Mesendoderm (in vitro differentiated cells): ENCODE results near the gene MYO7A.

ENCODE experiments used
- DNase-seq: peaks from one replicate; pipeline ENCODE4 v3.0.0; 2013
- H2AK5ac ChIP-seq: 2 replicates; pipeline ENCODE4 v1.6.1; 2013; ENCODE audit warnings: low read length, inconsistent platforms
- H2BK120ac ChIP-seq: 2 replicates; pipeline ENCODE4 v1.6.1; 2013; ENCODE audit warnings: low read depth, mild to moderate bottlenecking, low read length, moderate library complexity, mixed read lengths
- H2BK15ac ChIP-seq: replicated peaks from 2 replicates; pipeline ENCODE4 v1.6.1; 2013; ENCODE audit warnings: low read depth, mild to moderate bottlenecking, moderate library complexity
- H2BK5ac ChIP-seq: 2 replicates; pipeline ENCODE4 v1.6.1; 2013; ENCODE audit warnings: low read length, inconsistent platforms
- H3K18ac ChIP-seq: 2 replicates; pipeline ENCODE4 v1.6.1; 2013; ENCODE audit warnings: mild to moderate bottlenecking, low read length, mixed read lengths
- H3K23ac ChIP-seq: one replicate; pipeline ENCODE4 v1.6.1; 2013; ENCODE audit warnings: low read length
- H3K27ac ChIP-seq: 2 replicates; pipeline ENCODE4 v1.5.1; 2013; ENCODE audit warnings: low read depth, mild to moderate bottlenecking, inconsistent platforms, low read length, moderate library complexity
- H3K27me3 ChIP-seq: 2 replicates; pipeline ENCODE4 v1.6.1; 2013; ENCODE audit warnings: low read length, control low read depth, mild to moderate bottlenecking, inconsistent platforms; ENCODE audit not compliant: insufficient read depth, poor library complexity
- H3K36me3 ChIP-seq: 2 replicates; pipeline ENCODE4 v1.6.1; 2013; ENCODE audit warnings: low read length, inconsistent platforms; ENCODE audit not compliant: control insufficient read depth, insufficient read depth
- H3K4ac ChIP-seq: one replicate; pipeline ENCODE4 v1.6.1; 2013; ENCODE audit warnings: low read depth, mild to moderate bottlenecking, low read length, moderate library complexity
- H3K4me1 ChIP-seq: 2 replicates; pipeline ENCODE4 v1.6.1; 2013; ENCODE audit warnings: low read depth, low read length, inconsistent platforms; ENCODE audit not compliant: control insufficient read depth
- H3K4me2 ChIP-seq: 2 replicates; pipeline ENCODE4 v1.6.1; 2013; ENCODE audit warnings: low read length
- H3K4me3 ChIP-seq: 2 replicates; pipeline ENCODE4 v1.5.1; 2013; ENCODE audit warnings: mild to moderate bottlenecking, low read length
- H3K56ac ChIP-seq: one replicate; pipeline ENCODE4 v1.6.1; 2013; ENCODE audit warnings: low read length
- H3K79me1 ChIP-seq: 2 replicates; pipeline ENCODE4 v1.6.1; 2013; ENCODE audit warnings: low read length, inconsistent platforms
- H3K79me2 ChIP-seq: 2 replicates; pipeline ENCODE4 v1.6.1; 2013; ENCODE audit warnings: mild to moderate bottlenecking, low read length; ENCODE audit not compliant: control insufficient read depth, insufficient read depth
- H3K9ac ChIP-seq: 2 replicates; pipeline ENCODE4 v1.6.1; 2013; ENCODE audit warnings: low read length, inconsistent platforms
- H4K5ac ChIP-seq: one replicate; pipeline ENCODE4 v1.6.1; 2013; ENCODE audit warnings: low read length
- H4K8ac ChIP-seq: one replicate; pipeline ENCODE4 v1.6.1; 2013; ENCODE audit warnings: low read depth, mild to moderate bottlenecking, control low read depth, low read length, moderate library complexity
- WGBS: extraction: QIAGEN DNeasy Blood & Tissue Kit; methylation state at CpG from one replicate; pipeline ENCODE4 v1.1.7; 2013; ENCODE audit warnings: low lambda C conversion rate, missing lambda C conversion rate; ENCODE audit not compliant: insufficient coverage; ENCODE audit errors: extremely low coverage; 5-methylcytosine and 5-hydroxymethylcytosine counted together

MYO7A gene

GRCh38 chr11:77181226-77181625 lies 53.2 kb downstream of the MYO7A start:
- Histone ChIP-seq H3K9ac (no peak overlapping the region), H3K23ac (no peak overlapping the region), H3K79me1 (no peaks in the 10 kb centered on the region), H3K4me3 (no peak overlapping the region), H4K8ac (no peak overlapping the region), H2BK120ac (no peak overlapping the region), H2BK15ac (no peak overlapping the region), H3K4me1 (peaks cover 2% of the 10 kb centered on the region), H3K4me2 (no peak overlapping the region), H2BK5ac (no peak overlapping the region), H2AK5ac (no peak overlapping the region), H3K27ac (no peak overlapping the region), H3K56ac (no peak overlapping the region), H3K4ac (no peak overlapping the region), H4K5ac (no peak overlapping the region), H3K36me3 (no peaks in the 10 kb centered on the region), H3K18ac (no peak overlapping the region), H3K79me2 (no peaks in the 10 kb centered on the region), H3K27me3 (no peaks in the 10 kb centered on the region)
- WGBS: no CpG with 5 or more reads among the region's 11 CpGs
- DNase-seq: no peak

DNA sequence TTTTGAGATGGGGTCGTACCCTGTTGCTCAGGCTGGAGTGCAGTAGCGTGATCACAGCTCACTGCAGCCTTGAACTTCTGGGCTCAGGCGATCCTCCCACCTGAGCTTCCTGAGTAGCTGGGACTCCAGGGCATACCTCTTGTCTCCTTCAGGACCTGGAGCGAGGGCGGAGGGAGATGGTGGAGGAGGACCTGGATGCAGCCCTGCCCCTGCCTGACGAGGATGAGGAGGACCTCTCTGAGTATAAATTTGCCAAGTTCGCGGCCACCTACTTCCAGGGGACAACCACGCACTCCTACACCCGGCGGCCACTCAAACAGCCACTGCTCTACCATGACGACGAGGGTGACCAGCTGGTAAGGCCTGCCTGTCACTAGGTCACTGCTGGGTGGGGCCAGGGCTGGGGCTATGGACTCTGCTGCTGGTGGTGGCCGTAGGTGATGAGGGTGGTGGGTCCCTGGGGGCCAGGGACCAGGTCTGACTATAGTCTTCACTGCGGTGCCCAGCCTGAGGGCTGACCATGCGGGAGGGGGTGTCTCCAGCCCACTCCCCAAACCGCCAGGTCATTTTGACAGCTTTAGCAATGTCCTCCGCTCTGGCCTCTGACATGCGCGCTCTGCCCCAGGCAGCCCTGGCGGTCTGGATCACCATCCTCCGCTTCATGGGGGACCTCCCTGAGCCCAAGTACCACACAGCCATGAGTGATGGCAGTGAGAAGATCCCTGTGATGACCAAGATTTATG lies 53.9 kb downstream of the MYO7A start:
- no peaks in the 10 kb centered on the region for H3K79me2 ChIP-seq
- H3K18ac ChIP-seq: no peak overlapping the region
- no peak overlapping the region for H3K4ac ChIP-seq
- no peak overlapping the region for H2BK120ac ChIP-seq
- H3K4me3 ChIP-seq: no peak overlapping the region
- H4K5ac ChIP-seq: no peak overlapping the region
- DNase-seq: no peak
- H3K9ac ChIP-seq: no peak overlapping the region
- H4K8ac ChIP-seq: no peak overlapping the region
- no peak overlapping the region for H3K23ac ChIP-seq
- no peaks in the 10 kb centered on the region for H3K27me3 ChIP-seq
- H3K56ac ChIP-seq: no peak overlapping the region
- no peak overlapping the region for H2AK5ac ChIP-seq
- no peak overlapping the region for H2BK15ac ChIP-seq
- H2BK5ac ChIP-seq: no peak overlapping the region
- H3K27ac ChIP-seq: no peak overlapping the region
- no peaks in the 10 kb centered on the region for H3K79me1 ChIP-seq
- H3K4me1 ChIP-seq: no peaks in the 10 kb centered on the region
- no CpG with 5 or more reads among the region's 22 CpGs for WGBS
- no peak overlapping the region for H3K4me2 ChIP-seq
- no peaks in the 10 kb centered on the region for H3K36me3 ChIP-seq

DNA sequence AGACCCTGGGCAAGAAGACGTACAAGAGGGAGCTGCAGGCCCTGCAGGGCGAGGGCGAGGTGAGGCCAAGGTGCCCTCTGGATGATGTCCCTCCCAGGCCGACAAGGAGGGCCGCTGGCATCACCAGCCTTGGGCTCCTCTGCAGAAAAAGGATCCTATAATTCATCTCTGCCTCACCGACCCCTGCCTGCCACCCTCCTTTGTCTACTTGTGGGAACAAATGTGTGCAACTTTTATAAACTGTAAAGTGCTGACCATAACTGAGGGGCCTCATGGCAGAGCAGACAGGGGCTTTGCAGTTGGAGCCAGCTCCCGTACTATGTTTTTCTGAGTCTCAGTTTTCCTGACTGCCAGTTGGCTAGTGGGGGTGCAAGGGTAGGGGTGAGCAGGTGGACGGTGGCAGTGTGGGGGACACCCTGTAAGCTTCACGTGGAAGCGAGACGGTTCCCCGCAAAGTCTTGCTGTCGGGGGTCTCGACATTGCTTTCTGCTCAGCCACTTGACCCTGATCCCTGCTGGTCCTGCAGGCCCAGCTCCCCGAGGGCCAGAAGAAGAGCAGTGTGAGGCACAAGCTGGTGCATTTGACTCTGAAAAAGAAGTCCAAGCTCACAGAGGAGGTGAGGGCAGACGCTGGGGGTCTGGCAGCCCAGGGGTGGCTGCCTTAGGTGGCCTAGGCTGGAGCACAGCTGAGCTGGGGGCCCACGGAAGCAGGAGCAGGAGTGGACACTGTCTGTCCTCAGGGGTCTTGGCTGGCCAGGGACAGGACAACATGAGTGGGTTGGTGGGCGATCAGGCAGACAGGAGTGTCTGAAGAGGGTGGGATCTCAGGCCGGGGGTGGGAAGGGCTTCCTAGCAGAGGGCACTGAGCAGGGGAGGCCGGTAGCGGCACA lies 54.7 kb downstream of the MYO7A start:
- Histone ChIP-seq H4K5ac (no peak overlapping the region), H3K18ac (no peak overlapping the region), H3K4me3 (no peak overlapping the region), H3K4me2 (no peak overlapping the region), H2AK5ac (no peak overlapping the region), H3K36me3 (no peaks in the 10 kb centered on the region), H3K4me1 (no peaks in the 10 kb centered on the region), H2BK120ac (no peak overlapping the region), H4K8ac (no peak overlapping the region), H3K27ac (no peak overlapping the region), H3K23ac (no peak overlapping the region), H3K27me3 (no peaks in the 10 kb centered on the region), H3K79me2 (no peaks in the 10 kb centered on the region), H3K56ac (no peak overlapping the region), H3K79me1 (no peaks in the 10 kb centered on the region), H3K9ac (no peak overlapping the region), H2BK15ac (no peak overlapping the region), H2BK5ac (no peak overlapping the region), H3K4ac (no peak overlapping the region)
- DNase-seq: no peak
- no CpG with 5 or more reads among the region's 21 CpGs for WGBS

- Histone ChIP-seq H3K4me3 (no peak overlapping the region), H2AK5ac (no peak overlapping the region), H2BK120ac (no peak overlapping the region), H3K56ac (no peak overlapping the region), H4K8ac (no peak overlapping the region), H2BK15ac (no peak overlapping the region), H3K18ac (no peak overlapping the region), H4K5ac (no peak overlapping the region), H3K79me2 (no peaks in the 10 kb centered on the region), H3K27me3 (no peaks in the 10 kb centered on the region), H3K79me1 (no peaks in the 10 kb centered on the region), H3K27ac (no peak overlapping the region), H3K4me2 (no peak overlapping the region), H3K23ac (no peak overlapping the region), H3K9ac (no peak overlapping the region), H2BK5ac (no peak overlapping the region), H3K36me3 (no peaks in the 10 kb centered on the region), H3K4me1 (no peaks in the 10 kb centered on the region), H3K4ac (no peak overlapping the region)
- WGBS: no CpG with 5 or more reads among the region's 4 CpGs
- no peak for DNase-seq
Measured at GRCh38 chr11:77183431-77183984, 55.5 kb downstream of the MYO7A start.

GRCh38 chr11:77184136-77184860 lies 56.3 kb downstream of the MYO7A start:
- no peaks in the 10 kb centered on the region for H3K4me1 ChIP-seq
- no peak overlapping the region for H3K4me2 ChIP-seq
- no peaks in the 10 kb centered on the region for H3K27me3 ChIP-seq
- H3K79me1 ChIP-seq: no peaks in the 10 kb centered on the region
- H2AK5ac ChIP-seq: no peak overlapping the region
- no peaks in the 10 kb centered on the region for H3K79me2 ChIP-seq
- no peak overlapping the region for H3K23ac ChIP-seq
- no peak overlapping the region for H3K4me3 ChIP-seq
- no CpG with 5 or more reads among the region's 15 CpGs for WGBS
- H2BK15ac ChIP-seq: no peak overlapping the region
- no peak overlapping the region for H3K9ac ChIP-seq
- no peak overlapping the region for H3K27ac ChIP-seq
- no peak for DNase-seq
- no peak overlapping the region for H4K8ac ChIP-seq
- H2BK5ac ChIP-seq: no peak overlapping the region
- no peak overlapping the region for H3K56ac ChIP-seq
- H4K5ac ChIP-seq: no peak overlapping the region
- H3K4ac ChIP-seq: no peak overlapping the region
- no peak overlapping the region for H2BK120ac ChIP-seq
- no peak overlapping the region for H3K18ac ChIP-seq
- no peaks in the 10 kb centered on the region for H3K36me3 ChIP-seq
